NCI-H2107 treated with DMSO at 0.1 percent for 48 hours (cell line): ENCODE data around the gene H3-3A.

Experiments used
- DNase-seq: peaks from one replicate; lab custom pipeline; 2025; ENCODE audit not compliant: unreplicated experiment; lab: John Stamatoyannopoulos, UW

Gene H3-3A

DNA sequence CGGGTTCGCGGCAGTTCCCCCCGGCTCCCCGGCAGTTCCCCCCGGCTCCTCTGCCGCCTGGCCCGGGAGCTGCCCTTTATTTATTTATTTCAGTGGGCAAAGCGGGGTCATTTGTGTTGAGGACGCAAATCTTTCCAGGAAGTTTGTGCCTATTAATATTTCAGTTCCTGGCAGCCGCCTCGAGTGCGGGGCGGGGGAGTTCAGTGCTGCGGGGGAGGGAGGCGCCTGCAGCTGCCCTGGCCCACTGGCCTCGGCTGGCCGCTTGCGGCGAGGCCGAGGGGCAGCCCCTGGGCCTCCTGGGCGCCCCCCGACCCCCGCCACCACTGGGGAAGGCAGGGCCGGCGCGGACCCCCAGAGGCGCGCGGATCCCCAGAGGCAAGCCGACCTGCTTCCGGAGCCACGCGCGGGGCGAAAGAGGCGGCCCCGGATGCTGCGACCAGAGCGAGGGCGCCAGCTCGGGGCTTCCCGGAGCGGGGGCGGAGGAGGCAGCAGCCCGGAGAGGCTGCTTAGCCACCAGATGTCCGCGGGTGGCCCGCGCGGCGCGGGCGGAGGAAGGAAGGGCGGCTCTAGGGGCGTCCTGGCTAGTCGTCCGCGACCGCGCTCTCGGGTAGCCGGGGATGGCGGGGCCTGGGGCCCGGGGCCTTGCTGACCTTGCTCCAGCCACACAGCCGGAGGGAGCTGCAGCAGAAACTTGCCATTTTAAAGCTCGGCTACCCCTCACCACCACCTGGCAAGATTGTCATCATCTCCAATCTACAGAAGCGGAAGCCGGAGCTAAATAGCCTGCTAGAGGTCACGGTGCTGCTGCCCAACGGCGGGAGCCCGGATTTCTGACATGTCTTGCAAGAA is 48.0 kb downstream of the H3-3A start:
- peak; percentile 30 for DNase-seq

DNA sequence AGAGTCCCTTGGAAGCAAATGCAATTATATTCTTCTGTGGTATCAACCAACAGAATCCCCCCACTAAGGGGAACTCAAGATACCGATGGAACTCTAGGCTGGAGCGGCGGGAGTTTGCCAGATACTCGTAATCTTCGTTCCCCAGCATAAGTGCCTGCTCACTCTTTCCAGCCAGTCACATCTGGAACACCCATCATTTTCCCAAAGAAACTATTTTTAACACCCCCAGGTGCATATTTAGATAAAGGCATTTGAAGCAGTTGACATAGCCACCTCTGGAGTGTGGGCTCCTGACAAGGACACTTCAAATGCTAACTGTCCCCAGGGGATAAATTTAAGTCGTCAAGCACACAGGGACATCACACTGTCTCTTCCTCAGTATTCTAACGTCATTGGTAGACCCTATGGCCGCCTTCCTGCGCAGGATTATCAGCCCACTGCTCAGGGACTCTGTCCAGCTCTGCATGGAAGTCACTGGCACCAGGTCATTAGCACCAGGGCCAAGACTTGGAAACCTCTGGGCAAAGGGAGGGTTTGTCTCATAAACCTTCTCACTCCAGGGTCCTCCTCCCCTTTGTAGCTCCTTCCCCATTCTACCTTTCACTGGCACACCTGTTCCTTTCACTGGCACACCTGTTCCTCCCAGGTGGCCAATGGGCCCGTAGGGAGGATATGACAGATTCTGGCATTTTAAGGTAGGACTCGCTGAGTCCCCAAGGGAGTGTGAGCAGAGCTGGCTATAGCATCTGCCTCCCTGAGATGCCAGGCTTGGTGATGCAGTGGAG is 48.8 kb downstream of the H3-3A start:
- DNase-seq: peak; percentile 41

DNA sequence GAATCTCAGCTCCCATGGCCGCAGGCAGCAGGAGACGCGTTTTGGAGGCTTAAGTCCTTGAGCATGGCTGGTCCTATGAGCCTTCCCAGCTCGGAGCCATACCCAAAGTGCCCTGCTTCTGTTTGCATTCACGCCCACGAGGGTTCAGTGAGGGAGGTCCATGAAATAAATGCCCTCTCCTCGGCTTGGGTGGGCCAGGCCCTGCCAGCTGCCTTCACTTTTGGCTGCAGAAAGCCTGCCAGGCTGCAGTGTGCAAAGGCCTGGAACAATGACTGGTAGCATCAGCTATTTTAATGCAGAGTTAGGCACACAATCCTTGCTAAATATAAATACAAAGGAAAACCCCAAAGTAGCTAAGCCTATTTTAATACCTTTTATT is 49.4 kb downstream of the H3-3A start:
- DNase-seq: no peak

DNA sequence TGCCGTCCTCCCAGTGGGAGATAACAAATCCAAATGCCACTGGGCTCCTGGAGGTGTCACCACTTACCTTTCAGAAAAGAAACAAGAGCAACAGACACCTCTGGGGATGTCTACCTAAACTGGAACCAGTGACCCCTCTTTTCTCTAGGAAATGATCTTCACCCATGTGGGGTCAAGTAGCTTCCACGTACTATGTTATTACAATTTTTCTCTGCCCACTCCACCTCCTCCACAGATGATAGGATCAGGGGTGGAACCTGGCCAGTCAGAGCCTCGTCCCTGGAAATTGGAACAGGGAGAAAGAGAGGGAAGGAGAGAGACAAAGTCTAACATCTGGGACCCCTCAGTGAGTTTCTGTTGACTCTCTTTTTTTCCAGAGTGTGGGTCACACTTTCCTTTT is 50.1 kb downstream of the H3-3A start:
- DNase-seq: no peak

DNA sequence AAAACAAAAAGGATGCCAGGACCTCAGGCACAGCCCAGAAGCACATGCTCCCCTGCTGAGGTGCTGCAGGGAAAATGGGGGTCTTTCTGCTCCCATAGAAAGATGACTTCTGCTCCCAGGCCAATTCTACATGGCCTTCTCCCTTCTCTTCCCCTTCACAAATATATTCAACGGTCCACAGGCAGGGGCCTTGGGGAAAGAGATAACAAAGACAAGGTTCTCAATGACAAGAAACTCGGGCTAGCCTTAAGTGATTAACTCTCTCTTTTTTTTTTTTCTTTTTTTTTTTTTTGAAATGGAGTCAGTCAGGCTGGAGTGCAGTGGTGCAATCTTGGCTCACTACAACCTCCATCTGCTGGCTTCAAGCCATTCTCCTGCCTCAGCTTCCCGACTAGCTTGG is 54.2 kb downstream of the H3-3A start:
- DNase-seq: no peak

DNA sequence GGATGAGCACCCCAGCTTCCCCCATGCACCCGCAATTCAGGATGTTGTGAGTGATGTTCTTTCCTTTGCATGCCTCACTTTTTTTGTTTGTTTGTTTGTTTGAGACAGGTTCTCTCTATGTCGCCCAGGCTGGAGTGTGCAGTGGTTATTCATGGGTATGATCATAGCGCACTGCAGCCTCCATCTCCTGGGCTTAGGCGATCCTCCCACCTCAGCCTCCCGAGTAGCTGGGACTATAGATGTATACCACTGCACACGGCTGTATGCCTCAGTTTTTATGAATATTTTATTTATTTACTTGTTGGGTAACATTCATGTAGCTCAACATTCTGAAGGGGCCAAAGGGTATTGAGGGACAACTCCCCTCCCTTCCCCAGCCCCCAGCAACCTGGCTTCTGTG is 54.8 kb downstream of the H3-3A start:
- no peak for DNase-seq

DNA sequence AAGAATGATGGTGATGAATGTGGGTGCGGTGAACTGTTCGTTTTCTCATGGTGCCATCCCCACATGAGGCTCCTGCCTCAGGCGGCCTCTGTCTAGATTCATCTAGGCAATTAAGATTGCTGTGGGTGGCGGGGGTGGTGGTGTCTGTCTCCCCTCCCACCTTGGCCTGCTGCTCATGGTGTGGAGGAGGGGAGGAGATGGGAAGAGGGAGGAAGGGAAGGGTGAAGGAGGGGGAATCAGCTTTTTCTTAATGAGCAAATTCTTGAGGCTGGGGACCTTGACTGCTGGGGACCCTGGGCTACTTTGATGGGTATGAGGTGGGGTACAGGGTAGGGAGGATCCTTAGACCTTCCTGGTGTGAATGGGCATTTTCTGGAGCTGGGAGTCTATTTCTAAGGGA is 55.8 kb downstream of the H3-3A start:
- DNase-seq: no peak

DNA sequence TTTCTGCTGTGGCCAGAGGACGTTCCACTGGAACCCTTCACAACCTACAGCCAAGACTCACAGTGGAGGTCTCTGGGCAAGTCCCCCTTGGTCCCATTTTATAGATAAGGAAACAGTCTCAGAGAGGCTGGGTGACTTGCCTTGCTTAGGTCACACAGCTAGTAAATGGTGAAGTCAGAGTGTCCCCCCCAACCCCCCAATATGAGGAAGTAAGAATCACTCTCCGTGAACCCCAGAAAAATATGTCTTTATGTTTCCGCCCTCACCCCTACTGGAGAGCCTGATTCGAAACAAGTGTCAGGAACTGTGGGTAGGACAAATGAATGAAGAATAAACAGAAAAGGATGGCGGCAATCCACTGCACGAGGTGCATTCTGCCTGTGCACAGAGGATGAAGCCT is 56.7 kb downstream of the H3-3A start:
- no peak for DNase-seq

DNA sequence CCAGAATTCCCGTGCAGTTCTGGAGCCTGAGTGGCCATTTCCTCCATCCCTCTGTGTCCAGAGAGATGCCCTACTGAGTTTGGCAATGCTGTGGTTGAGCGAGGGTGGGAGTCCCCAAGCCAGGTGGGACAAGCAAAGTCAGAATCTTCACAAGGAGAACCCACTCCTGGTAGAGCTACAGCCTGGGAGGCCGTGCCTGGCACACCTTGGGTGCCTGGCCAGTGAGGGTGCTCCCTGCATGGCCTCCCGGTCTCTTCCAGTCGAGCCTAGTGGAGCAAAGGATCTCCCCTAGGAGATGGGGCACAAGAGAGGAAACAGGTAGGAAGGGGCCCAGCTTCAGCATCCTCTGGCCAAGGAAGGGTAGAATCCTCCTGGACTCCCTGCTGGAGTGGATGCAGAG is 57.9 kb downstream of the H3-3A start:
- no peak for DNase-seq

DNA sequence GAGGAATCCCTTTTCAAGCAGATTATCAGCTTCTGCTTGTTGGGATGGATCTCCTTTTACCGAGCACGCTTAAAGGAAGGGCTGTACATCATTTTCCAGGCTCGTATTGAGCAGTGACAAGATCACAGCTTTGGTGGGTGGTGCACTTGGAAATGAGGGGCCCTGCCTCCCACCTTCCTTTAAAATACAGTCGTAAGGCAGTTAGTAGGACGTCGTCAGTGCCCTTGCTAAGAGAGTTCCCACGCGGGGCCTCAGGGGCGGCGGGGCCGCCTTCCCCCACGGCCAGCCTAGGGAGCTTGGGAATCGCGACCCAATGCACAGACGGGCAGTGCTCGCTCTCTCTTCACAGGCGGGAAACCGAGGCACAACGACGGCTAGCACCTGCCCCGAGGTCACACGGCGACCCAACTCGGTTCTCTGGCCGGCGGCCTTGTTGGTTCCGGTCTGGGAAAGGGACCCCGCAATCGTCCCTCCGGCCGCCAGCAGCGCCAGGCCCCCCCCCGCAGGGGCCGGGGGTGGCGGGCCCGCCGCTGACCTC is 58.6 kb downstream of the H3-3A start:
- DNase-seq: no peak
